Hematopoietic multipotent progenitor cell treated with erythropoietin and hydrocortisone succinate and interleukin-3 and kit ligand, for 4 days (in vitro differentiated cells): ENCODE data around the gene CMPK2.

Source experiments
- DNase-seq: peaks from one replicate; pipeline ENCODE4 v3.0.0-alpha.2; 2015

Gene CMPK2

DNA sequence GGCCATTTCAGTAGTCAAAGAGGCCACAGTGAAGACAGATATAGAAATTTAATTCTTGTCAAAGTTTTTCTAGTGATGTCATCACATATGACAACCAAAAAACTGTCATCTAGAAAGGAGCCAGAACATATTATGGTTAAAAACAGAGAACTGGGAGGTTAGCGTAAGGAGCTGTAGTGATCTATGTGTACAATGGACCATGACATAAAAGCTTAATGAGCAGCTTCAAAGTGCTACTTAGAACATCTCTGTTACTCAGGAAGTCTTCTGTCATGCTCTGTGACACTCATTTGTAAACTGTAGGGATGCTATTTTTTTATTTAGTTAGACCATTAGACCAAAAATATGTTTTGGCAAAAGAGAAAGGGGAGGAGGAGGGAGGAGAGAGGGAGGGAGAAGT is 57.3 kb downstream of the CMPK2 start:
- DNase-seq = no peak

DNA sequence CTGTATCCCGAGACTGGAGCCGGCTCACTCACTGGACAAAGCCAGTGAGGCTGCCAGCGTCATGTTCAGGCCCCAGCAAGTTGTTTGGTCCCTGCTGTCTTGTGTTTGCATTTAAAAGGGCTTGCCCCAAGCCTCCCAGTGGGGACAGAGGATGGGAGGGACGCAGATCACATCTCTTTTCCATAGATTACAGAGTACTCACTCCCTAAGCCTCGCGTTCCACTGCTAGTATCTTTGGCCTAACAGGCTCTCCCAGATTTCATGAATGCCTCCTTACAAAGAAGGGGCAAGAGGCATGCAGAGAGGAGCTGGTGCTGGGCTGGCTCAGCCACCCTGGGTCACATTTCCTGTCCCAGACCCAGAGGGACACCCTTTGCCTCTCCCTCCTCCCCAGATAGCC is 59.1 kb downstream of the CMPK2 start:
- no peak for DNase-seq

DNA sequence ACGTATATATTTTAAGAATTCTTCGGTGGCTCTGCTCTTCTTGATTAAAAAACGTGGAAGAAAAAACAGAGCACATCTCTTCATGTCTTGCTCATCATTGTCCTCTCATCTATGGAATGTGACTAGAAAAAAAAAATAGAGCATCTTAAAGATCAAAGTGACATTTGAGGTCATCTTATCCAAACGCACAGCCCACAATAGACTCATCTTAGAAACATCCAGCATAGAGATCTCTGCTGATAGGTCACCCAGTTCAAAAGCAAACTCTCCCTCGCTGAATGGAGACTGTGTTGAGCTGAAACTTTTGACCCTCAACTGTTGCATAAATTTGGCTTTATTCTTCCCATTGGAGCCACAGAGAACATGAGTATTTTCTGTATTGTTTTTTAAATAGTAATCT is 65.2 kb downstream of the CMPK2 start:
- DNase-seq = no peak
